Loucy (cell line): ENCODE data around the gene CYP19A1.

Source experiments
- CTCF ChIP-seq: fragments of 200-600 bp; sonication (generic); conservative IDR thresholded peaks from 2 replicates; pipeline ENCODE4 v1.5.1; 2014; ENCODE audit warnings: mild to moderate bottlenecking, antibody characterized with exemption, low read length
- EZH2phosphoT487 ChIP-seq: fragments of 200-600 bp; IDR thresholded peaks from 2 replicates; pipeline ENCODE4 v1.6.1; 2018; ENCODE audit warnings: antibody characterized with exemption, mild to moderate bottlenecking, moderate library complexity, borderline replicate concordance

- TF ChIP-seq CTCF (no peak), EZH2phosphoT487 (no peak)
Measured at GRCh38 chr15:51198701-51199232, 139.6 kb downstream of the CYP19A1 start.
